Measurements from ENCODE around the gene ATXN2L. TPM values are rescaled to one million over a fixed set of nuclear protein-coding genes. Genes with fewer than 3 reads are reported as not detected.
"Not testable (repeated sequence)": the region's sequence is repeated elsewhere in the genome, so short reads cannot be mapped to it uniquely, and the experiment has no call there.

Gene ATXN2L
- total RNA-seq (33.6 and 52.8 TPM in 2 replicates), polyA plus RNA-seq (16.4 and 21.5 TPM in 2 replicates), polyA minus RNA-seq (ENCODE audit: low replicate concordance) (66.4 and 79.9 TPM in 2 replicates)
- polyA plus RNA-seq (2012) = 47.6 and 70.0 TPM in 2 replicates

GRCh38 chr16:28822520-28823290 lies at the start of gene ATXN2L:
TSS of gene ATXN2L (plus strand) at chr16:28822999. CDS start at chr16:28823260, 261 bp downstream.
- H3K9ac ChIP-seq (ENCODE audit: insufficient read depth, low read length) = peak within 1 kb of the TSS; percentile 91
- H3K36me3 ChIP-seq (ENCODE audit: control insufficient read depth, insufficient read depth, low read length) = peaks cover 17% of the 10 kb centered on the region
- H3K79me2 ChIP-seq (ENCODE audit: control insufficient read depth, insufficient read depth, low read length) = peaks cover 40% of the 10 kb centered on the region
- peak within 1 kb of the TSS; percentile 89 for H3K27ac ChIP-seq (ENCODE audit: insufficient read depth, low read length)
- peak; percentile 97 for DNase-seq (ENCODE audit: low read depth in 2 of 2)
- H3K4me1 ChIP-seq (ENCODE audit: control insufficient read depth, extremely low read depth, insufficient read depth, low read length) = peaks cover 5% of the 10 kb centered on the region
- H3K27me3 ChIP-seq (ENCODE audit: control insufficient read depth, insufficient read depth, low read length) = no peaks in the 10 kb centered on the region
- peak within 1 kb of the TSS; percentile 98 for H3K4me2 ChIP-seq (ENCODE audit: extremely low read depth, insufficient read depth, low read length)
- TF ChIP-seq EZH2 (IDR thresholded peaks at IDR 0.05; ENCODE audit: low read length, missing control alignments) (no peak), CTCF (conservative IDR thresholded peaks at IDR 0.05 in 1 of 2, IDR thresholded peaks at IDR 0.05 in 1 of 2; ENCODE audit: low read depth in 1 of 2, low read length in 2 of 2) (no peak)
- peak within 1 kb of the TSS; percentile 90 for H2AFZ ChIP-seq (ENCODE audit: low read length)
- H3K9me3 ChIP-seq (ENCODE audit: control insufficient read depth, insufficient read depth, low read depth, low read length) = no peaks in the 10 kb centered on the region
- peak within 1 kb of the TSS; percentile 74 to 100 (median 97) for H3K4me3 ChIP-seq (replicated peaks in 1 of 4; ENCODE audit: control extremely low read depth in 1 of 4, insufficient read depth in 1 of 4, low read depth in 3 of 4, low read length in 4 of 4)
- H4K20me1 ChIP-seq (ENCODE audit: control insufficient read depth, extremely low read depth, insufficient read depth, low read length) = no peaks in the 10 kb centered on the region

GRCh38 chr16:28781697-28782096 lies 41.1 kb upstream of the ATXN2L start:
- H3K27me3 ChIP-seq (ENCODE audit: control insufficient read depth, insufficient read depth, low read length); H4K20me1 ChIP-seq (ENCODE audit: control insufficient read depth, extremely low read depth, insufficient read depth, low read length); H3K9me3 ChIP-seq (ENCODE audit: control insufficient read depth, insufficient read depth, low read depth, low read length); H3K79me2 ChIP-seq (ENCODE audit: control insufficient read depth, insufficient read depth, low read length); H3K36me3 ChIP-seq (ENCODE audit: control insufficient read depth, insufficient read depth, low read length); H3K9ac ChIP-seq (ENCODE audit: insufficient read depth, low read length); H3K4me3 ChIP-seq (replicated peaks in 1 of 4; ENCODE audit: control extremely low read depth in 1 of 4, insufficient read depth in 1 of 4, low read depth in 3 of 4, low read length in 4 of 4); DNase-seq (ENCODE audit: low read depth in 2 of 2); H3K4me1 ChIP-seq (ENCODE audit: control insufficient read depth, extremely low read depth, insufficient read depth, low read length); H2AFZ ChIP-seq (ENCODE audit: low read length); H3K27ac ChIP-seq (ENCODE audit: insufficient read depth, low read length); H3K4me2 ChIP-seq (ENCODE audit: extremely low read depth, insufficient read depth, low read length): not testable (repeated sequence)

GRCh38 chr16:28782357-28782756 lies 40.4 kb upstream of the ATXN2L start:
- H3K4me3 ChIP-seq (replicated peaks in 1 of 4; ENCODE audit: control extremely low read depth in 1 of 4, insufficient read depth in 1 of 4, low read depth in 3 of 4, low read length in 4 of 4); H3K36me3 ChIP-seq (ENCODE audit: control insufficient read depth, insufficient read depth, low read length); H3K27me3 ChIP-seq (ENCODE audit: control insufficient read depth, insufficient read depth, low read length); H4K20me1 ChIP-seq (ENCODE audit: control insufficient read depth, extremely low read depth, insufficient read depth, low read length); H3K4me1 ChIP-seq (ENCODE audit: control insufficient read depth, extremely low read depth, insufficient read depth, low read length); H3K27ac ChIP-seq (ENCODE audit: insufficient read depth, low read length); H3K9me3 ChIP-seq (ENCODE audit: control insufficient read depth, insufficient read depth, low read depth, low read length); H3K4me2 ChIP-seq (ENCODE audit: extremely low read depth, insufficient read depth, low read length); H3K79me2 ChIP-seq (ENCODE audit: control insufficient read depth, insufficient read depth, low read length); H2AFZ ChIP-seq (ENCODE audit: low read length); DNase-seq (ENCODE audit: low read depth in 2 of 2); H3K9ac ChIP-seq (ENCODE audit: insufficient read depth, low read length): not testable (repeated sequence)
